K562 (cell line): Measurements from ENCODE around the gene GLI1. TPM values are rescaled to one million over a fixed set of nuclear protein-coding genes. Genes with fewer than 3 reads are reported as not detected.

Experiments
- CGGBP1 ChIP-seq: fragments of 250-450 bp; sonication (Bioruptor Pico); IDR thresholded peaks from 2 replicates; pipeline ENCODE4 v1.9.0; 2021; ENCODE audit warnings: mild to moderate bottlenecking
- DPF2 ChIP-seq: fragments of 450-650 bp; IDR thresholded peaks from 2 replicates; pipeline ENCODE4 v1.6.1; 2016
- ETV6 ChIP-seq, 3 experiments: fragments of 150-350 bp in 1 of 3; sonication (generic) in 1 of 3; formaldehyde crosslinking in 1 of 3; IDR thresholded peaks; 2 replicates each; pipeline versions ENCODE4 v1.6.1 to v1.8.0; 2014 to 2022; ENCODE audit warnings: borderline replicate concordance in 2 of 3, low read depth in 2 of 3, antibody characterized with exemption in 1 of 3, low read length in 1 of 3, mild to moderate bottlenecking in 1 of 3, missing genetic modification reagents in 1 of 3
- GATAD2B ChIP-seq: fragments of 450-650 bp; IDR thresholded peaks from 2 replicates; pipeline ENCODE4 v1.6.1; 2017; ENCODE audit warnings: mild to moderate bottlenecking, borderline replicate concordance
- GMEB1 ChIP-seq: fragments of 250-450 bp; sonication (Bioruptor Pico); IDR thresholded peaks from 2 replicates; pipeline ENCODE4 v1.4.0; 2020; ENCODE audit warnings: mild to moderate bottlenecking
- IRF1 ChIP-seq: sonication (generic); formaldehyde crosslinking; IDR thresholded peaks from 2 replicates; pipeline ENCODE4 v1.8.0; 2022; ENCODE audit warnings: missing genetic modification reagents, mild to moderate bottlenecking, borderline replicate concordance
- KLF10 ChIP-seq: fragments of 250-450 bp; sonication (Bioruptor Pico); IDR thresholded peaks from 2 replicates; pipeline ENCODE4 v1.6.1; 2021; ENCODE audit warnings: matching md5 sums
- KLF16 ChIP-seq: IDR thresholded peaks from 2 replicates; pipeline ENCODE4 v1.6.1; 2016; ENCODE audit warnings: antibody characterized with exemption
- MAX ChIP-seq: sonication (generic); formaldehyde crosslinking; IDR thresholded peaks from 2 replicates; pipeline ENCODE4 v1.9.0; 2022; ENCODE audit warnings: mild to moderate bottlenecking, missing genetic modification reagents
- MBD1 ChIP-seq: fragments of 250-450 bp; sonication (Bioruptor Pico); IDR thresholded peaks from 2 replicates; pipeline ENCODE4 v1.8.0; 2022; ENCODE audit warnings: inconsistent platforms
- MBD2 ChIP-seq: sonication (generic); IDR thresholded peaks from 2 replicates; pipeline ENCODE4 v1.6.1; 2016; ENCODE audit warnings: low read depth, borderline replicate concordance
- RB1 ChIP-seq: fragments of 450-650 bp; IDR thresholded peaks from 2 replicates; pipeline ENCODE4 v1.6.1; 2017; ENCODE audit warnings: low read depth, mild to moderate bottlenecking
- TFAP4 ChIP-seq: sonication (generic); formaldehyde crosslinking; IDR thresholded peaks from 2 replicates; pipeline ENCODE4 v1.8.0; 2022; ENCODE audit warnings: missing genetic modification reagents, mild to moderate bottlenecking, moderate library complexity, borderline replicate concordance
- ZNF398 ChIP-seq: fragments of 250-450 bp; sonication (Bioruptor Pico); IDR thresholded peaks from 2 replicates; pipeline ENCODE4 v1.8.0; 2021; ENCODE audit warnings: moderate library complexity, mild to moderate bottlenecking, inconsistent platforms
- ZNF639 ChIP-seq, 2 experiments: fragments of 200-800 bp in 1 of 2; sonication (Bioruptor generic) in 1 of 2; sonication (generic) in 1 of 2; formaldehyde crosslinking in 1 of 2; IDR thresholded peaks in 1 of 2; conservative IDR thresholded peaks in 1 of 2; 2 replicates each; pipeline versions ENCODE4 v1.5.0 to v1.6.1; 2016 to 2020; ENCODE audit warnings: missing compliant biosample characterization in 1 of 2, missing genetic modification characterization in 1 of 2, missing genetic modification reagents in 1 of 2
- ZZZ3 ChIP-seq: fragments of 450-650 bp; IDR thresholded peaks from 2 replicates; pipeline ENCODE4 v1.6.1; 2016; ENCODE audit warnings: antibody characterized with exemption, mild to moderate bottlenecking, moderate library complexity
- polyA plus RNA-seq, 8 experiments: library from polyadenylated mRNA; depleted of rRNA in 4 of 8; stranded (reverse) in 5 of 8; unstranded in 3 of 8; fragments of >200 nt; fragmentation: Nextera tagmentation in 2 of 8; fragmentation: Illumina TruSeq in 1 of 8; extraction: Ambion mirVana in 2 of 8; extraction: Trizol in 1 of 8; gene quantifications; 2 replicates each; pipeline versions ENCODE4 v1.2.1 to v1.2.3, GENCODE V29; 2011 to 2014; ENCODE audit warnings: inconsistent platforms in 1 of 8, missing spikeins in 1 of 8
- total RNA-seq, 7 experiments: library from RNA; depleted of rRNA in 6 of 7; stranded (reverse); fragments of >200 nt in 6 of 7; fragmentation: Illumina TruSeq in 2 of 7; extraction: Trizol in 2 of 7; gene quantifications; 2 replicates each; pipeline versions ENCODE4 v1.2.1 to v1.2.3, GENCODE V29; 2011 to 2021; ENCODE audit warnings: low replicate concordance in 1 of 7

Gene GLI1
- total and polyA plus RNA-seq, 9 of the 15 experiments (the other 6 are each of a cell fraction or from before 2014, with no cell fraction given) = 0.24 to 3.7 (median 0.61) TPM

- TF ChIP-seq GMEB1 (no peak), MBD2 (no peak), RB1 (no peak), ETV6 (IDR thresholded peaks at IDR 0.05; ENCODE audit: borderline replicate concordance in 1 of 2, low read depth in 2 of 2, low read length in 1 of 2) (no peak), ETV6 (CRISPR knock-in tag; IDR thresholded peaks at IDR 0.05; ENCODE audit: borderline replicate concordance) (no peak), TFAP4 (CRISPR knock-in tag) (peak; percentile 59; the same call in 1 of the 2 replicates), MAX (CRISPR knock-in tag) (no peak), KLF16 (no peak), GATAD2B (no peak), CGGBP1 (no peak), KLF10 (CRISPR knock-in tag) (no peak), IRF1 (no peak), ZNF398 (CRISPR knock-in tag) (no peak), DPF2 (0 out of 2 replicates have a peak, but pooled peaks have one; percentile 35), ZNF639 (CRISPR knock-in tag; conservative IDR thresholded peaks at IDR 0.05 in 1 of 2, IDR thresholded peaks at IDR 0.05 in 1 of 2) (no peak), ZZZ3 (no peak), MBD1 (no peak)
Measured at GRCh38 chr12:57488402-57489156, 29.0 kb downstream of the GLI1 start (continued).
